K562 (cell line): ENCODE data around the gene SECISBP2. TPM values are rescaled to one million over a fixed set of nuclear protein-coding genes. Genes with fewer than 3 reads are reported as not detected.

Experiments used
- ATAC-seq: fragments of 200-7000 bp; cut with Tn5 transposase; 3 replicates; pipeline ENCODE4 v1.9.1; 2020; ENCODE audit warnings: moderate library complexity
- BruUV-seq: library from RNA; stranded (reverse); fragments of 400-500 nt; replicated peaks from 2 replicates; lab custom pipeline; 2021; lab: Mats Ljungman, UMichigan
- CTCF ChIA-PET: fragments of 300-600 bp; formaldehyde crosslinking; extraction: SDS; loops from one replicate; lab custom pipeline; 2021; ENCODE audit warnings: low intra/inter-chr PET ratio; lab: Yijun Ruan, JAX
- POLR2A ChIA-PET: fragments of 300-600, 350-650 bp; sonication (Branson Sonifier 250); formaldehyde crosslinking; extraction: SDS; loops from one replicate; lab custom pipeline; 2021; ENCODE audit warnings: antibody characterized with exemption, inconsistent platforms; lab: Yijun Ruan, JAX
- DNase-seq, 4 experiments: peaks; one replicate each; pipeline versions ENCODE4 v3.0.0 to v3.0.0-alpha.2; 2011 to 2018; ENCODE audit warnings: low spot score in 3 of 4, mixed read lengths in 3 of 4; ENCODE audit errors: extremely low read depth in 1 of 4
- FAIRE-seq: peaks from 2 replicates; lab custom pipeline; 2011; peaks lifted over from hg19 to GRCh38; lab: Jason Lieb, UNC
- H2AFZ ChIP-seq: 2 replicates; pipeline ENCODE4 v1.6.0; 2011; ENCODE audit warnings: low read depth, low read length, control low read depth, inconsistent platforms
- H3K27ac ChIP-seq: fragments of 200-600 bp; 3 replicates; pipeline ENCODE4 v1.8.0; 2011; ENCODE audit warnings: low read depth, mild to moderate bottlenecking, control low read depth, inconsistent platforms, low read length, moderate library complexity, mixed read lengths; ENCODE audit errors: extremely low read depth
- H3K27me3 ChIP-seq, 2 experiments: fragments of 300-600 bp in 1 of 2; 2 replicates in 1 of 2; 3 replicates in 1 of 2; pipeline versions ENCODE4 v1.6.0 to v1.8.0; 2011; ENCODE audit warnings: inconsistent platforms in 2 of 2, low read length in 2 of 2, mild to moderate bottlenecking in 1 of 2, mixed read lengths in 1 of 2, moderate library complexity in 1 of 2; ENCODE audit not compliant: control insufficient read depth in 2 of 2, insufficient read depth in 2 of 2
- H3K36me3 ChIP-seq: fragments of 300-600 bp; 3 replicates; pipeline ENCODE4 v1.8.0; 2011; ENCODE audit warnings: mild to moderate bottlenecking, low read length, inconsistent platforms; ENCODE audit not compliant: control insufficient read depth, insufficient read depth
- H3K4me1 ChIP-seq, 2 experiments: fragments of 200-600 bp in 1 of 2; replicated peaks in 1 of 2; 2 replicates in 1 of 2; 3 replicates in 1 of 2; pipeline versions ENCODE4 v1.5.1 to v1.8.0; 2011; ENCODE audit warnings: inconsistent platforms in 2 of 2, low read length in 2 of 2, mild to moderate bottlenecking in 1 of 2, mixed read lengths in 1 of 2, moderate library complexity in 1 of 2; ENCODE audit not compliant: control insufficient read depth in 2 of 2, insufficient read depth in 2 of 2
- H3K4me2 ChIP-seq: 2 replicates; pipeline ENCODE4 v1.6.1; 2011; ENCODE audit warnings: low read length, control low read depth, inconsistent platforms, mixed read lengths; ENCODE audit not compliant: insufficient read depth
- H3K4me3 ChIP-seq: fragments of 200-600 bp; sonication (generic), shearing (Covaris generic); 2 replicates; pipeline ENCODE4 v1.5.1; 2016; ENCODE audit warnings: control low read depth, inconsistent platforms
- H3K79me2 ChIP-seq: fragments of 200-600 bp; 3 replicates; pipeline ENCODE4 v1.8.0; 2011; ENCODE audit warnings: low read length, inconsistent platforms; ENCODE audit not compliant: control insufficient read depth, insufficient read depth
- H3K9ac ChIP-seq, 2 experiments: 2 replicates each; pipeline versions ENCODE4 v1.6.0 to v1.6.1; 2011; ENCODE audit warnings: low read depth in 2 of 2, low read length in 2 of 2, control low read depth in 1 of 2, inconsistent platforms in 1 of 2, mild to moderate bottlenecking in 1 of 2, mixed read lengths in 1 of 2; ENCODE audit not compliant: insufficient read depth in 1 of 2
- H3K9me1 ChIP-seq: one replicate; pipeline ENCODE4 v1.6.0; 2011; ENCODE audit warnings: inconsistent platforms, mild to moderate bottlenecking, low read length, moderate library complexity; ENCODE audit not compliant: control insufficient read depth, insufficient read depth
- H3K9me3 ChIP-seq: replicated peaks from 2 replicates; pipeline ENCODE4 v1.5.1; 2011; ENCODE audit warnings: low read depth, low read length, inconsistent platforms; ENCODE audit not compliant: control insufficient read depth, insufficient read depth
- H4K20me1 ChIP-seq: replicated peaks from 2 replicates; pipeline ENCODE4 v1.6.1; 2011; ENCODE audit warnings: low read length, inconsistent platforms, mixed read lengths; ENCODE audit not compliant: control insufficient read depth, insufficient read depth
- AFF1 ChIP-seq, 2 experiments: fragments of 450-650 bp; IDR thresholded peaks; 2 replicates each; pipeline ENCODE4 v1.6.1; 2018; ENCODE audit warnings: mild to moderate bottlenecking in 2 of 2, low read depth in 1 of 2; ENCODE audit not compliant: partially characterized antibody in 2 of 2
- ETV1 ChIP-seq: fragments of 450-650 bp; conservative IDR thresholded peaks from 2 replicates; pipeline ENCODE4 v1.6.1; 2016; ENCODE audit warnings: missing genetic modification characterization, control low read depth, low read depth, missing compliant biosample characterization
- GABPA ChIP-seq: fragments of 200-800 bp; sonication (Bioruptor generic); conservative IDR thresholded peaks from 2 replicates; pipeline ENCODE4 v1.6.1; 2016; ENCODE audit warnings: low read depth, missing genetic modification characterization, missing compliant biosample characterization
- KLF1 ChIP-seq: fragments of 450-650 bp; IDR thresholded peaks from 2 replicates; pipeline ENCODE4 v1.6.1; 2016; ENCODE audit warnings: missing genetic modification characterization, missing compliant biosample characterization
- STAT5A ChIP-seq: IDR thresholded peaks from 2 replicates; pipeline ENCODE4 v1.6.1; 2012; ENCODE audit warnings: low read length, inconsistent platforms, borderline replicate concordance
- STAT5B ChIP-seq: fragments of 250-450 bp; sonication (Bioruptor Pico); IDR thresholded peaks from 2 replicates; pipeline ENCODE4 v1.8.0; 2021; ENCODE audit warnings: mild to moderate bottlenecking, inconsistent platforms
- TBL1XR1 ChIP-seq, 2 experiments: IDR thresholded peaks; 2 replicates each; pipeline ENCODE4 v1.6.1; 2012; ENCODE audit warnings: improper control_type of control experiment in 2 of 2, low read length in 2 of 2, mild to moderate bottlenecking in 1 of 2
- TFAP4 ChIP-seq: sonication (generic); formaldehyde crosslinking; IDR thresholded peaks from 2 replicates; pipeline ENCODE4 v1.8.0; 2022; ENCODE audit warnings: missing genetic modification reagents, mild to moderate bottlenecking, moderate library complexity, borderline replicate concordance
- ZFP30 ChIP-seq: fragments of 250-450 bp; sonication (Bioruptor Pico); IDR thresholded peaks from 2 replicates; pipeline ENCODE4 v1.8.0; 2022; ENCODE audit warnings: moderate library complexity, mild to moderate bottlenecking, inconsistent platforms, borderline replicate concordance
- WGBS: fragments of 100-300 bp; shearing (Covaris generic); methylation state at CpG from one replicate; pipeline ENCODE4 v1.1.6; 2016; ENCODE audit warnings: low coverage, mixed read lengths; ENCODE audit not compliant: insufficient coverage; ENCODE audit errors: missing lambda C conversion rate; 5-methylcytosine and 5-hydroxymethylcytosine counted together
- in situ Hi-C: fragments of 300-500 bp; cut with MboI; formaldehyde crosslinking; loops from 4 replicates; pipeline ENCODE4 v1.15.0; 2018; ENCODE audit warnings: inconsistent platforms, mixed read lengths
- intact Hi-C: fragments of 100-400 bp; cut with micrococcal nuclease; formaldehyde crosslinking; loops from 2 replicates; pipeline ENCODE4 v1.14.2; 2022
- polyA plus RNA-seq, 8 experiments: library from polyadenylated mRNA; depleted of rRNA in 4 of 8; stranded (reverse) in 5 of 8; unstranded in 3 of 8; fragments of >200 nt; fragmentation: Nextera tagmentation in 2 of 8; fragmentation: Illumina TruSeq in 1 of 8; extraction: Ambion mirVana in 2 of 8; extraction: Trizol in 1 of 8; gene quantifications; 2 replicates each; pipeline versions ENCODE4 v1.2.1 to v1.2.3, GENCODE V29; 2011 to 2014; ENCODE audit warnings: inconsistent platforms in 1 of 8, missing spikeins in 1 of 8
- total RNA-seq, 7 experiments: library from RNA; depleted of rRNA in 6 of 7; stranded (reverse); fragments of >200 nt in 6 of 7; fragmentation: Illumina TruSeq in 2 of 7; extraction: Trizol in 2 of 7; gene quantifications; 2 replicates each; pipeline versions ENCODE4 v1.2.1 to v1.2.3, GENCODE V29; 2011 to 2021; ENCODE audit warnings: low replicate concordance in 1 of 7
- TF ChIP-seq, protein P1 (sequence below), 2 experiments: fragments of 150-350 bp in 1 of 2; IDR thresholded peaks; 2 replicates each; pipeline ENCODE4 v1.6.1; 2012 to 2016; ENCODE audit warnings: low read depth in 2 of 2, low read length in 2 of 2, mild to moderate bottlenecking in 1 of 2, moderate library complexity in 1 of 2
- TF ChIP-seq, protein P2 (sequence below): sonication (generic); formaldehyde crosslinking; IDR thresholded peaks from 2 replicates; pipeline ENCODE4 v1.8.0; 2022; ENCODE audit warnings: missing genetic modification reagents, mild to moderate bottlenecking, borderline replicate concordance

The SECISBP2 gene
- total and polyA plus RNA-seq, 9 of the 15 experiments (the other 6 are each of a cell fraction or from before 2014, with no cell fraction given): 3.2 to 41.6 (median 26.1) TPM

DNA sequence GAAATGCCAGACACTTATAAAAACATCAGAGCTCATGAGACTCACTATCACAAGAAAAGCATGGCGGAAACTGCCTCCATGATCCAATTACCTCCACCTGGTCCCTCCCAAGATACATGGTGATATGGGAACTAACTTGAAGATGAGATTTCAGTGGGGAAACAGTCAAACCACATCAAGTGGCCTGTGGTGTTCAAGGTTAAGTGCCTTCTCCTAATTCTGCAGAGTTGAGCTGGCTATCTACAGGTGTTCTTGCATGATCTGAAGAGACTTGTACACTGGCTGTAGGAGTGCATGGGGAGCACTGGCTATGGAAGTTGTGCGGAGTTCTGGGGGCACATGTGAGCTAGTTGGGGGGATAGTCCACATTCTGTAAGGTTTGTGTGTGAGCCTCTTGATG, 41.3 kb upstream of the SECISBP2 start:
- no peak for ATAC-seq
- no peaks in the 10 kb centered on the region for H3K36me3 ChIP-seq
- H3K4me2 ChIP-seq: no peak overlapping the region
- H4K20me1 ChIP-seq: no peaks in the 10 kb centered on the region
- H3K27ac ChIP-seq: no peak overlapping the region
- in situ Hi-C loops: no loop called here
- ChIA-PET CTCF (no interaction called here), POLR2A (no interaction called here)
- BruUV-seq: no TSS peak
- intact Hi-C loops: no loop called here
- DNase-seq: no peak
- no peaks in the 10 kb centered on the region for H3K79me2 ChIP-seq
- no peak overlapping the region for H2AFZ ChIP-seq
- no peak for FAIRE-seq
- no peaks in the 10 kb centered on the region for H3K27me3 ChIP-seq
- H3K4me1 ChIP-seq: peaks cover 0 to under 1% of the 10 kb centered on the region in 2 experiments; a peak in 1 of 5 replicates
- no peak overlapping the region for H3K9ac ChIP-seq
- WGBS: 7% methylated on average over 2 of the region's 2 CpGs
- no peaks in the 10 kb centered on the region for H3K9me3 ChIP-seq
- H3K4me3 ChIP-seq: no peak overlapping the region
- H3K9me1 ChIP-seq: no peaks in the 10 kb centered on the region
- TF ChIP-seq TFAP4 (CRISPR knock-in tag) (no peak), TBL1XR1 (IDR thresholded peaks at IDR 0.05; ENCODE audit: low read length in 2 of 2) (no peak), STAT5A (no peak), ZFP30 (no peak), AFF1 (IDR thresholded peaks at IDR 0.05; ENCODE audit: low read depth in 1 of 2, partially characterized antibody in 2 of 2) (no peak), KLF1 (tag) (no peak), GABPA (tag) (no peak), ETV1 (tag) (no peak), STAT5B (CRISPR knock-in tag) (no peak)
- TF ChIP-seq, protein P1, sequence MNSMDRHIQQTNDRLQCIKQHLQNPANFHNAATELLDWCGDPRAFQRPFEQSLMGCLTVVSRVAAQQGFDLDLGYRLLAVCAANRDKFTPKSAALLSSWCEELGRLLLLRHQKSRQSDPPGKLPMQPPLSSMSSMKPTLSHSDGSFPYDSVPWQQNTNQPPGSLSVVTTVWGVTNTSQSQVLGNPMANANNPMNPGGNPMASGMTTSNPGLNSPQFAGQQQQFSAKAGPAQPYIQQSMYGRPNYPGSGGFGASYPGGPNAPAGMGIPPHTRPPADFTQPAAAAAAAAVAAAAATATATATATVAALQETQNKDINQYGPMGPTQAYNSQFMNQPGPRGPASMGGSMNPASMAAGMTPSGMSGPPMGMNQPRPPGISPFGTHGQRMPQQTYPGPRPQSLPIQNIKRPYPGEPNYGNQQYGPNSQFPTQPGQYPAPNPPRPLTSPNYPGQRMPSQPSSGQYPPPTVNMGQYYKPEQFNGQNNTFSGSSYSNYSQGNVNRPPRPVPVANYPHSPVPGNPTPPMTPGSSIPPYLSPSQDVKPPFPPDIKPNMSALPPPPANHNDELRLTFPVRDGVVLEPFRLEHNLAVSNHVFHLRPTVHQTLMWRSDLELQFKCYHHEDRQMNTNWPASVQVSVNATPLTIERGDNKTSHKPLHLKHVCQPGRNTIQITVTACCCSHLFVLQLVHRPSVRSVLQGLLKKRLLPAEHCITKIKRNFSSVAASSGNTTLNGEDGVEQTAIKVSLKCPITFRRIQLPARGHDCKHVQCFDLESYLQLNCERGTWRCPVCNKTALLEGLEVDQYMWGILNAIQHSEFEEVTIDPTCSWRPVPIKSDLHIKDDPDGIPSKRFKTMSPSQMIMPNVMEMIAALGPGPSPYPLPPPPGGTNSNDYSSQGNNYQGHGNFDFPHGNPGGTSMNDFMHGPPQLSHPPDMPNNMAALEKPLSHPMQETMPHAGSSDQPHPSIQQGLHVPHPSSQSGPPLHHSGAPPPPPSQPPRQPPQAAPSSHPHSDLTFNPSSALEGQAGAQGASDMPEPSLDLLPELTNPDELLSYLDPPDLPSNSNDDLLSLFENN (IDR thresholded peaks at IDR 0.05; ENCODE audit: low read depth in 2 of 2, low read length in 2 of 2): no peak
- TF ChIP-seq, protein P2, sequence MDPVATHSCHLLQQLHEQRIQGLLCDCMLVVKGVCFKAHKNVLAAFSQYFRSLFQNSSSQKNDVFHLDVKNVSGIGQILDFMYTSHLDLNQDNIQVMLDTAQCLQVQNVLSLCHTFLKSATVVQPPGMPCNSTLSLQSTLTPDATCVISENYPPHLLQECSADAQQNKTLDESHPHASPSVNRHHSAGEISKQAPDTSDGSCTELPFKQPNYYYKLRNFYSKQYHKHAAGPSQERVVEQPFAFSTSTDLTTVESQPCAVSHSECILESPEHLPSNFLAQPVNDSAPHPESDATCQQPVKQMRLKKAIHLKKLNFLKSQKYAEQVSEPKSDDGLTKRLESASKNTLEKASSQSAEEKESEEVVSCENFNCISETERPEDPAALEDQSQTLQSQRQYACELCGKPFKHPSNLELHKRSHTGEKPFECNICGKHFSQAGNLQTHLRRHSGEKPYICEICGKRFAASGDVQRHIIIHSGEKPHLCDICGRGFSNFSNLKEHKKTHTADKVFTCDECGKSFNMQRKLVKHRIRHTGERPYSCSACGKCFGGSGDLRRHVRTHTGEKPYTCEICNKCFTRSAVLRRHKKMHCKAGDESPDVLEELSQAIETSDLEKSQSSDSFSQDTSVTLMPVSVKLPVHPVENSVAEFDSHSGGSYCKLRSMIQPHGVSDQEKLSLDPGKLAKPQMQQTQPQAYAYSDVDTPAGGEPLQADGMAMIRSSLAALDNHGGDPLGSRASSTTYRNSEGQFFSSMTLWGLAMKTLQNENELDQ: no peak
